Effector memory CD4-positive, alpha-beta T cell (primary cell): ENCODE results near the gene DENND1A.

Experiments used
- DNase-seq, 3 donors: peaks; one replicate each; pipeline ENCODE4 v3.0.0-alpha.2; 2020
- H3K27ac ChIP-seq: 2 replicates; pipeline ENCODE4 v1.7.0; 2013; ENCODE audit warnings: mild to moderate bottlenecking, low read length, moderate library complexity; ENCODE audit not compliant: insufficient read depth, poor library complexity, severe bottlenecking
- H3K27me3 ChIP-seq: replicated peaks from 2 replicates; pipeline ENCODE4 v1.7.0; 2013; ENCODE audit warnings: mild to moderate bottlenecking, low read length; ENCODE audit not compliant: insufficient read depth, control insufficient read depth, poor library complexity, severe bottlenecking
- H3K36me3 ChIP-seq: 2 replicates; pipeline ENCODE4 v1.7.0; 2013; ENCODE audit warnings: mild to moderate bottlenecking, low read length, moderate library complexity; ENCODE audit not compliant: control insufficient read depth, insufficient read depth
- H3K4me1 ChIP-seq: 2 replicates; pipeline ENCODE4 v1.7.0; 2013; ENCODE audit warnings: low read length, mild to moderate bottlenecking; ENCODE audit not compliant: control insufficient read depth, insufficient read depth, poor library complexity, severe bottlenecking
- H3K4me3 ChIP-seq: 2 replicates; pipeline ENCODE4 v1.7.0; 2013; ENCODE audit warnings: low read length, low read depth, mild to moderate bottlenecking; ENCODE audit not compliant: insufficient read depth, poor library complexity, severe bottlenecking
- H3K9me3 ChIP-seq: 2 replicates; pipeline ENCODE4 v1.7.0; 2013; ENCODE audit warnings: mild to moderate bottlenecking, low read length, moderate library complexity; ENCODE audit not compliant: control insufficient read depth

DENND1A gene

DNA sequence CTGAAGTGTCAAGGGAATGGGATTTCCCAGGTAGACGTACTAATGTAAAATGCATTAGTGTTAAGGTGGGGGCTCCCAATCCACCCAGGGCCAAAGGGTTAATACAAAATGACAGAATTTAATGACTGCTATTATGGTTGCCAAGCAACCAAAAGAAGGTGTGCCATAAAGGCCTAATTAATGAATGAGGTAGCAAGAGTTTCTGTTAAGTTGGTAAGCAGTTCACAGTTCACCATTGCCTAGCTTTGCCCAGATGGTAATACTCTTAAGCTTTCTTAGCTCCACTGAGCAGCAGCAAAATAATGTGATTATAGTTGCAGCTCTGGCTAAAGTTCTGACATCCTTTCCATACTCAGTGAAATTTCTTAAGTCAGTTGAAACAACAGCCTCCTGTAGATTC is 211.7 kb downstream of the DENND1A start:
- Histone ChIP-seq H3K4me1 (no peaks in the 10 kb centered on the region), H3K9me3 (no peaks in the 10 kb centered on the region), H3K27me3 (no peaks in the 10 kb centered on the region), H3K4me3 (no peak overlapping the region), H3K27ac (no peak overlapping the region), H3K36me3 (no peaks in the 10 kb centered on the region)
- no peak for DNase-seq

- H3K27ac ChIP-seq: no peak overlapping the region
- H3K27me3 ChIP-seq: no peaks in the 10 kb centered on the region
- H3K4me1 ChIP-seq: no peaks in the 10 kb centered on the region
- H3K9me3 ChIP-seq: no peaks in the 10 kb centered on the region
- no peak for DNase-seq
- H3K4me3 ChIP-seq: no peak overlapping the region
- H3K36me3 ChIP-seq: no peaks in the 10 kb centered on the region
These were observed 212.2 kb downstream of the DENND1A start for GRCh38 chr9:123717581-123718175.

- DNase-seq: no peak
These were observed 213.5 kb downstream of the DENND1A start for GRCh38 chr9:123716339-123716945.

DNA sequence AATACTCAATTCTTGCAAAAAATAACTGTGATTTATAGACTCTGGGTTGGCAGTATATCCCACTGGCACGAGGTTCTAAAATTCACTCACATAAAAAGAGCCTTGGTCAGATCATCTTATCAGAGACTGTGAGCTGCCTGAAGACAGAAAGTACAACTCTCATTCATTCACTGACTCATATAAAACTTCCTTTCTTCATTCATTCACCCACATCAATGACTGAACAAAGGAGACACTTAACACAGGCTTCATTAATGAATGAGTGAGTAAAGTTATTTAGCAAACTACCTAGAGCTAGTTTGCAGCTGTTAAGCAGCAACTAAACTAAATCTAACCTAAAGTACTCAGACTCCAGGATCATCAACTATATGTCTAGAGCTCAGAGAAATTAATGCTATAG is 214.7 kb downstream of the DENND1A start:
- Histone ChIP-seq H3K9me3 (no peaks in the 10 kb centered on the region), H3K27me3 (no peaks in the 10 kb centered on the region), H3K36me3 (no peaks in the 10 kb centered on the region)

More at GRCh38 chr9:123716339-123716945, 213.5 kb downstream of the DENND1A start:
- Histone ChIP-seq H3K27ac (no peak overlapping the region), H3K9me3 (no peaks in the 10 kb centered on the region), H3K36me3 (no peaks in the 10 kb centered on the region), H3K4me3 (no peak overlapping the region), H3K4me1 (no peaks in the 10 kb centered on the region), H3K27me3 (no peaks in the 10 kb centered on the region)

DNA sequence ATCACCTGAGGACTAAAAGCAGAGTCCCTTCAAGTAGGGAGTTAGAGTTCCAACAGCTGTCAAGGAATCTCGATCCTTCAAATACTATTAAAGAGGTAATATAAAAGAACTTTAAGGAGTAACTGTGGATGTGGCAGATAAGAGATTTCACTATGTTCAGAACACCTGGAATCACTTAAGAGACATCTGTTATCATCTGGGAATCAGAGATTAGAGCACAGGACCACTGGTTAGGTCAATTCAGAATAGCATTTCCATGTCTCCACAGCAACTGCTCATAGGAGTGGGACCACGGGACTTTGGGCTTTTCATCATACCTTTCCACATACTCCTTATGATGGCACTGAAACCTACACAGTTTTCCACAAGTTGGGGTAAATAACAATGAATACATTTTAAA is 216.6 kb downstream of the DENND1A start:
- DNase-seq: no peak
- Histone ChIP-seq H3K4me3 (no peak overlapping the region), H3K4me1 (no peaks in the 10 kb centered on the region), H3K9me3 (no peaks in the 10 kb centered on the region), H3K27me3 (no peaks in the 10 kb centered on the region), H3K36me3 (no peaks in the 10 kb centered on the region), H3K27ac (no peak overlapping the region)

More for the DNA sequence above, 214.7 kb downstream of the DENND1A start:
- no peak for DNase-seq
- H3K4me1 ChIP-seq: no peaks in the 10 kb centered on the region
- H3K4me3 ChIP-seq: no peak overlapping the region
- H3K27ac ChIP-seq: no peak overlapping the region

DNA sequence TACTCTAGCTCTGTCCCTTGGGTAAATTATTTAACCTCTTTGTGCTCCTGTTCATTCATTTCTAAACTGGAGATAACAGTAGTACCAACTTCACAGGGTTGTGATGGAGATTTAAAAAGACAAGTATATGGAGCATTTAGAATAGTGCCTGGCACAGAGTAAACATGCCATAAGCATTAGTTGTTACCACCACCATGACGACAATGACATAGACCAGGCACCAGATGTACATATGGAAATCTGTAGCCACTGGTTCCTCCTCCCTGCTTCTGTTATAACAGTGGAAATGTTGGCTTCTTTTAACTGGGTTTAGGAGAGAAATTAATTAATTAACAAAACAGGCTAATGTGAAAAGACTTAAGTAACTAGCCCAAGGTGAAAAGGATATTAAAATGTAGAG is 217.5 kb downstream of the DENND1A start:
- Histone ChIP-seq H3K4me3 (no peak overlapping the region), H3K36me3 (no peaks in the 10 kb centered on the region), H3K27ac (no peak overlapping the region), H3K9me3 (no peaks in the 10 kb centered on the region), H3K4me1 (no peaks in the 10 kb centered on the region), H3K27me3 (no peaks in the 10 kb centered on the region)
- no peak for DNase-seq

GRCh38 chr9:123710299-123710698 is 219.6 kb downstream of the DENND1A start:
- Histone ChIP-seq H3K36me3 (no peaks in the 10 kb centered on the region), H3K27ac (no peak overlapping the region), H3K4me3 (no peak overlapping the region), H3K9me3 (no peaks in the 10 kb centered on the region), H3K4me1 (no peaks in the 10 kb centered on the region), H3K27me3 (no peaks in the 10 kb centered on the region)
- no peak for DNase-seq

DNA sequence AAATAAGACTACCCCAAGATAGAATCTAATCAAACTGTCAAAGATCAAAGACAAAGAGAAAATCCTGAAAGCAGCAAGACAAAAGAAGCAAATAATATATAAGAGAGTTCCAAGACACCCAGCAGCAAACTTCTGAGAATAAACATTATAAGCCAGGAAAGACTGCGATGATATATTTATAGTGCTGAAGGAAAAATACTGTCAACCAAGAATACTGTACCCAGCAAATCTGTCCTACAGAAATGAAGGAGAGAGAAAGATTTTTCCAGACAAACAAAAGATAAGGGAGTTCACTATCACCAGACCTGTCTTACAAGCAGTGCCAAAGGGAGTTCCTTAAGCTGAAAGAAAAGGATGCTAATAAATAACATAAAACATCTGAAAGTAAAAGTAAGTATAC is 227.4 kb downstream of the DENND1A start:
- DNase-seq: no peak
- Histone ChIP-seq H3K36me3 (peaks cover 4% of the 10 kb centered on the region), H3K4me3 (no peak overlapping the region), H3K9me3 (peaks cover 4% of the 10 kb centered on the region), H3K27ac (no peak overlapping the region), H3K27me3 (no peaks in the 10 kb centered on the region), H3K4me1 (no peaks in the 10 kb centered on the region)

DNA sequence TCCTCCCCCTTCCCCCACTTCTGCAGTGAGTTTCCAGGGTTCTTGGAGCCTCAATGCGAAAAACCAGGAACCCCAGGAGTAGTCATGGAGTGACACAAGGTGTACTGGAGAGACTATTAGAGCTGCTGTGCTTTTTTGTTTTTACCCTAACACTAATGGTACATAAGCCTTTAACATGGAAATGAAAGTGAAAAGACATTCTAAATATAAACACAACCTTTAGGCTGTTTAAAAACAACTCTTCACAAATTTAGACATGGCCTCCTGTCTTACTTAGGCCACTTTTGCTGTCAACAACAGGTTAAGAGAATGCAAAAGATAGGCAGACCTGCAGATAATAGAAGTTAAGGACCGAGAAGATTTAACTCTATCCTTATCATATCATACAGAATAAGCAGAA is 232.2 kb downstream of the DENND1A start:
- DNase-seq: no peak
- Histone ChIP-seq H3K36me3 (no peaks in the 10 kb centered on the region), H3K27ac (no peak overlapping the region), H3K4me1 (no peaks in the 10 kb centered on the region), H3K9me3 (peaks cover 4% of the 10 kb centered on the region), H3K27me3 (no peaks in the 10 kb centered on the region), H3K4me3 (no peak overlapping the region)

DNA sequence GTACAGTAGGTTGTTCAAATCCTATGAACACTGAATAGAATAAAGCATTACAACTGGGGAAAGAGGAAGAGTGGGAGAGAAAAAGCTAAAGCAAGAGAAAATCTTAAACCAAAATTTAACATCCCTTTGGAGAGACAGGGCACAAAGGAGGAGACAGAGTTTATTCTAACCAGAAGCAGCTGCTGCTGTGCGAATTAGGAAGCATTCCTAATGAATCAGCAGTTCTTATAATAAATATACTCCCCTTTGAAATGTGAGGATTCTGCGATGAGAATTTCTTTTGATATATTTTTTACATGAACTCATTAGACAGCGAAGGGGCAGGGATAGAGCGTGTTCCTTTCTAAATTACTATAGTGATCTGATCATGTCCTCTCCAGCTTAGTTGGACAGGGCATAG is 233.4 kb downstream of the DENND1A start:
- Histone ChIP-seq H3K27ac (no peak overlapping the region), H3K36me3 (no peaks in the 10 kb centered on the region), H3K27me3 (no peaks in the 10 kb centered on the region), H3K4me3 (no peak overlapping the region), H3K4me1 (no peaks in the 10 kb centered on the region), H3K9me3 (no peaks in the 10 kb centered on the region)
- no peak for DNase-seq
